HG03039 (cell line): ENCODE data around the gene NFE2L1.
"Not testable (repeated sequence)": the region's sequence is repeated elsewhere in the genome, so short reads cannot be mapped to it uniquely, and the experiment has no call there.

Source experiments
- ATAC-seq: cut with Tn5 transposase; IDR thresholded peaks from one replicate; pipeline ENCODE4 v1.9.1; 2021; ENCODE audit warnings: mild to moderate bottlenecking, moderate library complexity; ENCODE audit not compliant: unreplicated experiment

The NFE2L1 gene

DNA sequence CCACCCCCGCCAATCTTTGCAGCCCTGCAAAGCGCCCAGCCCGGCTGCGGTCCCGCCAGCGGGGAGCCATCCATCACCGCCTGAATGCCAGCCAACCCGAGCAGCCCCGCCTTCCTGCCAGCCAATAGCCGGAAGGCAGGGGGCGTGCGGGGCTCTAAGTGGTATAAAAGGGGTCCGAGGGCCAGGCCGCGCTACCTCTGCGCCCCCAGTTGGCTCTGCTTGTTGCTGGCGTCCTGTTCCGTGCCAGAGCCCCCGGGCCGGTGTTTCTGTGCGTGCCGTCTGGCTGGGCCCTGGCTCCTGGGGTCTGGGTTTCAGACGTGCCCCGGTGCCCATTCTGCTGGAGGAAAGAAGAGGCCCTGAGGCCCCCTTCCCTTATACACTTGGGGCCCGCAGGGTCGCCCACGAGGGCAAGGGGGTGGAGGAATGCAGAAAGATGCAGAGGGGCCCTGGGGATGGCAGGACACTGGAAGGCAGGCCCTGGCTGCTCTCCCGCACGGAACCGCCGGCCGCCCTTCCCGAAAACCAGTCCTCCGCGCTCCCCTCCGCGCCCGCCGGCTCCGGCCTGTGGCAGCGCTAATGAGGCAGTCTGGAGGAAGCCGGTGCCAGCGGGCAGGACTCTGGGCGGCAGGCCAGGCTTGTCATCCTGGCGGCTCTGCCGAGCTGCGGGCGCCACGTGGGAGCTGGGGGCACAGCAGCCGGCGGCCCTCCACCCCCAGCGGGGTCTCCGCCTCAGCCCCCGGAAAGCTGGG is 24.6 kb upstream of the NFE2L1 start:
- no peak for ATAC-seq

DNA sequence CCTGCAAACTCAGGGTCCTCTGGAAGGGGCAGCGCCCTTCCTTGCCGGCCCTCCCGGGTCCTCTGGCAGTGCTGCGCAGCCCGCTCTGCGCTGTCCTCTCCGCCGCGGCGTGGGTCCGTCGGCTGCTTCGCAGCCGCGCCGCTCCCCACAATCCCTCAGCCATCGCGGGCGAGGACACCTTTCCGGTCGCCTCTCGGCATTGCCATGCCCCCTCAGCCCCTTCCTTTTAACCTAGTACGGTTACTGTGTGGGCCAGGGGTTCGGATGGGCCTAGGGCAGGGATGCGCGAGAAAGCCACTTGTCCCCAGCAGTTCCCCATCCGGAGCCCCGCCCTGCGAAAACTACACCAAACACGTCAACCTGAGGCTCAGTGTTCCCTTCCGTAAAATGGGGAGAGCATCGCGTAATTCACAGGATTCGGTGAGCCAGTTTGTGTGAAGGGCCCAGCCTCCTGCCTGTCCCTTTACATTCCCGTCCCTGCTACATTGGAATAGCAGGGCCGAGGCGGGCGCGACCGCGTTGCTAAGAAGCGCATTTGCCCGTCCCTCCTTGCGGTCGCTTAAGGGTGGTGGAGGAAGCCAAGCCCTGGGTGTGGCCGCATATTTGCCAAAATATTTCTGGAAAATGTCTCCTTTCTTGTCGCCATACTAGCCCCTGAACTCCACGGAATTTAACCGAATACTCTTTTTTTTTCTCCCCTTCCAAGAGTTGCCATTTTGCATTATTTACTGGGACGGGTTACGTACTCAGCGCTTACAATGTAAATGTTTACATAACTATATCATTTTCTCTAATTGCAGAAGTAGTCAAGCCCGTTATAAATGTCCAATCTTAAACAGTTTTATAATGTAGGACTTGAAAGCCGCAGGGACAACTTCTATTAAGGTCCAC is 23.8 kb upstream of the NFE2L1 start:
- ATAC-seq: no peak

DNA sequence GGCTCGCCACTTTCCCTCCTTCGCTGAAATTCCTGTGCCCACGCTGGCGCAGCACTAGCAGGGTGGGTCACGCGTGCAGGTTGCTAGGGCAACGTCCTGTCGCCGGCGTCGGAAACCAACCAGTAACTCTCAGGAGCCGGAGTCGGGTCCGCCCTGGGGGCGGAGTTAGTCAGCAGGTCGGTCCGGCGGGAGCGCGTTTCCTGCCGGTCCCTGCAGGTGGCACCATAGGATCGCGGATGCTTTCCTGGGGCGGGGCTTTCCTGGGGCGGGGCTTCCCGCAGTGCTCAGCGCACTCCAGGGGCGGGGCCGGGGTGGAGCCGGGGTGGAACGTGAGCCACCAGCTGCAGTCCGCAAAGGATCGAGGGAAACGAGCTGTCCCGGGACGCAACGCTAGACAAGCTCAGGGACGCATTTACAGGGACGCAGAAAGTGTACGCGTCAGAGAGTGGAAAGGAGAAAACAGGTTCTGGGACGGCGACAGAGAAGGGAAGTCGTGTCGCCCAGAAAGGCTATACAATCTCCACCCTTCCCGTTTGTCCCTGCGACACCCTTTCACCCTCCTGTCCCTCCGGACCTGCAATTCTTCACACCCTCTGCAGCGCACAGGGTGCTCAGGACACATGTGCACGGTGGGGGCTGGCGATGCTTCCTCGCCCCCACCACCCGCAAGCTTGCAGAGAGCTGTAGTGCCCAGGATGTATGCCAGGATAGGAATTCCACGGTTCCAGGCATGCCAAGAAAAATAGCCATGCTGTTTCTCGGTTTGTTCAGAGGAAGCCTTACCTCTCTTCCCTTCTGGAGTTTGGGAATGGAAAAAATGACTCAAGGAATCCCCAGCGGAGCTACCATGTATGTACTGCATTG is 22.9 kb upstream of the NFE2L1 start:
- peak; percentile 75 for ATAC-seq

DNA sequence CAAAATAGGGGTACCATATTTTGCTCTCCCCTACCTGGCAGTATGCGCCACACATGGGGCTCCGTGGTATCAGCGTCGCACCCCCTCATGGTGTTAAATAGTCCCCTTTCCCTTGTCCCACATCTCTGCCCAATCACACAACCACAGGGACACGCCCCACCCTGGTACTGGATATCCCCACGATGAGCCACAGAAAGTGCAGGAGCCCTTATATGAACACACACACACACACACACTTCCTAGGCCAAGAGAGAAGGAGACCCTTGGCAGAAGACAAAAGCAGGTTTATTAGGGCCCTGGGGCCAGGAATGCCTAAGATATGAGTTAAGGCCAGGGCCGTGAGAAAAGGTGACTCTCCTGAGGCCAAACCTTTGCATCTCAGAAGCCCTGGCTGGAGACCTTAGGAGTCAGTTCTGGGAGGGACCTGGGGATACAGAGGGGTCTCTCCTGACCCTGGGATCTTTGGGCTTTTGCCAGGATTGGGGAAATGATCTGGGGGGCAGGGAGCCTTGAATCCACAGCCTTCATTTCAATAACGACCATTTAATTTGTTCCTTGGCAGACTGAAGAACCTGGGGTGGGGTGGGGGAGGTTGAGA is 22.2 kb upstream of the NFE2L1 start:
- no peak for ATAC-seq

DNA sequence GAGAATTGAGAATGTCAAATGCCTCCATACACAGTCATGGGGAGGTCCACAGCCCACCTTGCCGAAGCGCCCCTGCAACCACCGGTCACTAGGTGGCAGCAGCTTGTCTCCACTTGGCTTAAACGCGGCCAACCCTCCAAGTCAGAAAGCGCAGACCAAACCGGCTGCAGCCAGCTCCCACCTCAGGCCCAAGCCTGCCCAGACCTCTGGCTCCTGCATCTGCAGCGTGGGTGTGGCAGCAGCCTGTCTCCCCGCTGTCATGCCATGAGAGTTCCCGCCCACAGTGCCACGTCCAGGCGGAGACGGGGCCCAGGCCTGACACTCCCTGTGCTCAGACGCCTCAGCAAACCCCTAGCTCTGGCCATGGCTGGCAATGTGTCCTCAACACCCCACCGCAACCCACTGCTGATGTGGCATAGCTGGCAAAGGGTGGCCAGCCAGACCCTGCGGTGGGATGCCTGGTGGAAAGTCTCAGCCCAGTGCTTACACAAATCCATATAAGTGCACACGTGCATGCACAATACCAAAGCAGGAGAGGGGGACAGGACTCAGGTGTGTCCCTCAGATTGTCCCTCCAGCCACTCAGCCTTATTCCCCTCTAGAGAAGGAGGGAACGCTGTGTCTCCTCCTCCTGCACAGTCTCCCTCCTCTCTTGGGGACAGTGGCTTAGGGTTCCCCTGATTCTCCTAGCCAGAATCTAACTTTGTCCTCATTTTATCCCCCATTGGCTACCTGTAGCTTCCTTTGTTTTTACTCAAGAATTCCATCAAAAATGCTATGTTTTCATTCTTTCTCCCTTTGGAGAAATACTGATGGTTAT is 21.4 kb upstream of the NFE2L1 start:
- ATAC-seq: no peak

DNA sequence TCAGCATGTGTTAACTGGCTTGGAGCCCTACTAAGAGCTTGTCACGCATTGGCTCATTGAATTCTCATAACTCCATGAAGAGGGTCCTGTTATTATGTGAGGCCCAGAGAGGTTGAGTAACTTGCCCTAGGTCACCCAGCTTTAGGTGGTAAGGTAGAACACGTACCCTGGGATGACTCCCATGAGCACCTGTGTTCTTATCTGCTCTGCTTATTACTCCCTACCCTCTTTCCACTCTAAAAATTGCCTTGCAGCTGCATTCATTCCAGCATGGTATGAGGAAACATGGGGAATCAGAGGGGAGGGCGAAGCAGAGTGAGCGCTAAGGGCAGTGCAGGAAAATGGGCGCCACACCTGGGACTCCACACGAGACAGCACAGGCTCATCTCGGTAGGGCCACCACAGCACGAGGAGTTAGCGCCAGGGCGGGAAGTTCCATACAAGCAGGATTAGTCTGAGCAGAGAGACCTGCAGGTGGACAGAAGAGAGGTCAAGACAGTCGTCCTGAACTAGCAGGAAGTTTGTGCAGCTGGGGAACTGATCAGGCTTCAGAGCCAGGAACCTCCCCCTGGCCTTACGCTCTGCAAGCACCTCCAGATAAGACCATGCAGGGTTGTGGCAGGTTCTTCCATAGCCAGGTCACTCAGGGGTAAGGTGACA is 20.7 kb upstream of the NFE2L1 start:
- no peak for ATAC-seq

DNA sequence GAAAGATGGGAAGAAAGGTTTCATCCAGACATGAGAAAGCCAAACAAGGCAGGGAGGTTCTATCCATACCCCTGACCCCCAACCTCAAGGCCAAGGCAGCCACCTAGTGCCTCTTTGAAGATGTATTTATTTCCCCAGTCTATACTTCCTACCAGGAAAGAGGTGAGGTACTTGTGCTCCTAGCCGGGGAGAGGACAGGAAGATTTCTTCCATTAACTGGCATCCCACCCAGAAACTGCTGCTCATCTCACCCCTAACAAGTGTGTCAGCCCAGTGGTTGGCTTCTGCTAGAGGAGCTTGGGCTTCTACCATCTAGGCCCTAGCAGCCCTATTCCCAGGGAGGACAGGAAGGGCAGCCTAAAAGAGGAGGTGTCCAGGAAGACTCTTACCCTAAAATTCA is 19.4 kb upstream of the NFE2L1 start:
- ATAC-seq: no peak

DNA sequence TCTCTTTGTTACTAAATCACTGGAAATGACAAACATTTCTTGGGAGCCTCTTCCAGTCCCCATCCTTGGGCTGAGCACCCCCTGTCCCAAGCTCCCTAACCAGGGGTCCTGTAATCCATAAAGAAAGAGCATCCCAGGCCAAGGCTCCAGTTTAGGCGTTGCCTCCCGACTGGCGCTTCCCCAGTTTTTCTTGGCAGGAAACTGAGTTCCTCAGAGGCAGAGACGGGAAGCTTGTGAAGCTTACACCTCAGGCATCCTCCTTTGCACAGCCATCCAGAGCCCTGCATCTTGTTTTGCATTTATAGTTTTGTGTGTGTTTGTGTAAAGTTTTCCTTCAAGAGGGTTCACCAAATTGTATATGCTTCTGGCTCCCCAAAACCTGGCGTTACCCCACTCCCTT is 17.6 kb upstream of the NFE2L1 start:
- no peak for ATAC-seq

DNA sequence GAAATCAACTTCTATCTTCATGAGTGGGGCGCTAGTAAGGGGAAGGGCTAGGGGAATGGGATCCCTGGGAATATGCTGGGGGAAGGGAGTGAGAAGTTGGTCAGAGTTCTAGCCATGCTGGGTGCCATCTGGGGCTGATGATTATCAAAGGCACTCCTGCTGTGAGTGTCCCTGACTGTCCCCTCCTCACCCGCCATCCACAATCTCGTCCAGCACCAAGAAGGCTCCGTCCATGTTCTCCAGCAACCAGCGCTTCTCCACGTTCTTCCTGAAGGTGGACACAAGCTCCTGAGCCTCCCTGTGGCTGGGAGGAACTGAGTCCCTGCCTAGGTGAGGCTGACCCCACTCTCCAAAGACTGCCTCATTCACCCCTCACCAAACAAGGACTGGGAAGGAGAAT is 16.2 kb upstream of the NFE2L1 start:
- no peak for ATAC-seq

DNA sequence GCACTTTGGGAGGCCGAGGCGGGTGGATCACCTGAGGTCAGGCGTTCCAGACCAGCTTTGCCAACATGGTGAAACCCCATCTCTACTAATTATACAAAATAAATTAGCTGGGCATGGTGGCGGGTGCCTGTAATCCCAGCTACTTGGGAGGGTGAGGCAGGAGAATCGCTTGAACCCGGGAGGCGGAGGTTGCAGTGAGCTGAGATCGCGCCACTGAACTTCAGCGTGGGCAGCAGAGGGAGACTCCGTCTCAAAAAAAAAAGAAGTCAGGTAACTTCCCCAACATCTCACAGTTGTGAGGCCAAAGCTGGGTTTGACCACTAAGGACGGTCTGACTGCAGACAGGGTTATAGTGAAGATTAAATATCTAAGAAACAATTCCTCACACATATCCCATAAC is 13.4 kb upstream of the NFE2L1 start:
- not testable (repeated sequence) for ATAC-seq

DNA sequence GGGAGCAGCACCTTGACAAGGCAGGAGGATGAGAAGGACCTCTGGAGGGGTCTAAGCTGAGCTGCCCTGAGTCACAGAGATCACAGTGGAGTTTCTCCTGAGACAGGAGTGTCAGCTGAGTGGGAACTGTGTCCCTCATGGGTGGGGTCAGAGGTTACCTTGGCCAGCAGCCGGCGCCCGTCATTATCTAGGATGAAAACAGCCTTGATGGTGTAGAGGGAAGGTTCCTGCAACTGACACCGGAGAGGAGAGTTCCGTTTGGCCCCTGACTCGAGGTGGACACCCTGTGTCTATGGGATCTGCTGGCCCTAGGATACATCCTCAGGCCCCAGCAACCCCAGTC is 11.5 kb upstream of the NFE2L1 start:
- no peak for ATAC-seq

DNA sequence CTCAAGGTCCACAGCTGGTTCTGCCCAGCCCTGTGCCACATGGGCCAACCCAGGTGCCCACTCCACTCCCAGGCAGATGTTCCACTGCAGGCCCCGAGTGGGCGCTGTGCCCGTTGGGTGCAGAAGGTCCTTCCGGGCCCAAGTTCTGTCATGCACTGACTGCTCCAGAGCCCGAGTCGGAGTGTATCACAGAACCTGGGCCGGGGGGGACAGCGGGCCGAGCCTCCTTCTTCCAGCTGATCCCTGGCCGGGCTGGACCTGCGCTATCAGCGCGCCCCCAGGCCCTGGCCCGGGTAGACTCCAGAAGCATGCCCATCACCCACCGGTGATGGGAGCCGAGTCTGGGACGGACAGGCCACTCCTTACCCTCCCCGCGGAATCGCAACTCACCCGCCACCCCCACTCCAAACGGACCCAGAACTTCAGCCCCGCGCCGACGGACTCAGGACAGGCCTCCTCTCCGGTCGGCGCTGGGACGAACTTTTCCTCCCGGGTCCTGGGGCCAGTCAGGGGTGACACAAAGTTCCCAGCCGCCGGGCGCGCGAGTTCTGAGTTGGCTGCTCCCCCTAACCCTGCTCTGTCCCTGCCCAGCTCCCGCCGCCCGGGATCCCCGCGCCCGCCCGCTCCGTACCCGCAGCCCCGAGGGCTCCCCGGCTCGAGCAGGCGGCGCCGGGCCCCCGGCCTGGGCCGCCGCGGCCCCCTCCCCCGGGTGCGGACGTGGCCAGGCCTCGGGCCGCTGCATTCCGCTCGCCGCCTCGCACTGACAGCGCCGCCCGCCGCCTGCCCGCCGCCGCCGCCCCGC is 10.9 kb upstream of the NFE2L1 start, which contains the start of gene COPZ2:
Gene COPZ2 (minus strand): TSS at position 762 of the 802 bp plus-strand sequence. CDS start 20 bp downstream, at position 742.
- peak; percentile 52 for ATAC-seq

DNA sequence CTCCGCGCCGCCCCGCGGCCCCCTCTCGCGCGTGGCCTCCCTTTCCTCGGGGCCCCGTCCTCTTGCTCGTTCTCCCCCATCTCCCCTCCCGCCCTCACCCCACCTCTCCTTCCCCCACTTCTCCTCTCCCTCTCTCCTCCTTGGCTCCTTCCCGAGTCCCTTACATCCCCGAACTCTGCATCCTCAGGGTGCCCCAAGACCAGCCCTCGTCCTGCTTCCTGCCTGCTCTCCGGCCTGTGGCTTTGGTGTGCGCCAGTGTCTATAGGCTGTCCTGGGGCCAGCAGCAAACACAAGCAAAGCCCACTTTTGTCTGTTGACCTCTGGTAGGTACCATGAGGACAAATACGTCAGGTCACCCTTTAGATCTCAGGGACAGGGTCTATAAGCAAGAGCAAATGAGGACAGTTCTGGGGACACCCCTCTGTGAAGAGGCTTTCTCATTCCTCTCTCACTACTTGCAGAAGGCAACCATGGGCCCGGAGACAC is 10.3 kb upstream of the NFE2L1 start:
- ATAC-seq: no peak

DNA sequence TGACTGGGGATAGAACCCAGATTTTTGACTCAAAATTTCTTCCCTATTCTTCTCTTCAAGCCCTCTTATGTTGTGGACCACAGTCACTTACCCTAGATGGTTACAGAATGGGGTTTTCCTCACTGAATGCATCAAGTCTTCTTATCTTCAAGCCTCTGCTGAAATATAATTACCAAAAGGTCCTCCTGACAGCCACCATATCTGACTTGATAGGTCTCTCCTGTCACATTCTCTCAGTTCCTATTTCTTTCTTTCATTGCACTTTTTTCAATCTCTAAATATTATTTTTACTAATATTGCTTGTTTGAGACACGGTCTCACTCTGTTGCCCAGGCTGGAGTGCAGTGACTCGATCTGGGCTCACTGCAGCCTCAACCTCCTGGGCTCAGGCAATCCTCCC is 9.5 kb upstream of the NFE2L1 start:
- no peak for ATAC-seq

DNA sequence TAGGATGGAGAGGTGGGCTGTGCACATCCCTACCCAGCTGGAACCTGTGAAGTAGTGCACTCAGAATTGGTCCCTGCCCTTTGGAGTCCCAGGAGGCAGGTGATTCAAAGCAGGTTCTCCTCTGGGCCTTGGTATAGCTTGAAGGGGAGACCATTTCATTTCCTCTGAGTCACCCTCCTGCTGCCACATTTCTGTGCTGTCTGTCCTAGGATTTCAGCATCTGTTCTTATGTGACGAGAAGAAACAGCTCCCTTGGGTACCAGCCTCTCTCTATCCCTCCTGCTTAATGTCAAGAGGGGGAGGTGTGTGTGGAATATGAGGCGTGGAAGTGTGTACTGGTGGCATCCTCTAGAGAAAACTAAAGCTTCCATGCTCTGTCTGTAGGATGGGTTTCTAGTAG is 5.0 kb upstream of the NFE2L1 start:
- no peak for ATAC-seq

DNA sequence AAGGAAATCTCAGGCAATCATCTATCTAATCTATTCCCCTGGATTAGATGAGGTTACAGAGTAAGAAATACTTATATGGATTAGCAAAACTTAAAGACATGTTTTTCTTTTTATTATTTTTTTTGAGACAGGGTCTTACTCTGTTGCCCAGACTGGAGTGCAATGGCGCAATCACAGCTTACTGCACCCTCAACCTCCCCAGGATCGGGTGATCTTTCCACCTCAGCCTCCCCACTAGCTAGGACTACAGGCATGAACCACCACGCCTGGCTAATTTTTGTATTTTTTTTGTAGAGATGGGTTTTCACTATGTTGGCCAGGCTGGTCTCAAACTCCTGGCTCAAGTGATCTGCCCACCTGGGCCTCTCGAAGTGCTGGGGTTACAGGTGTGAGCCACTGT is 3.3 kb upstream of the NFE2L1 start:
- no peak for ATAC-seq

DNA sequence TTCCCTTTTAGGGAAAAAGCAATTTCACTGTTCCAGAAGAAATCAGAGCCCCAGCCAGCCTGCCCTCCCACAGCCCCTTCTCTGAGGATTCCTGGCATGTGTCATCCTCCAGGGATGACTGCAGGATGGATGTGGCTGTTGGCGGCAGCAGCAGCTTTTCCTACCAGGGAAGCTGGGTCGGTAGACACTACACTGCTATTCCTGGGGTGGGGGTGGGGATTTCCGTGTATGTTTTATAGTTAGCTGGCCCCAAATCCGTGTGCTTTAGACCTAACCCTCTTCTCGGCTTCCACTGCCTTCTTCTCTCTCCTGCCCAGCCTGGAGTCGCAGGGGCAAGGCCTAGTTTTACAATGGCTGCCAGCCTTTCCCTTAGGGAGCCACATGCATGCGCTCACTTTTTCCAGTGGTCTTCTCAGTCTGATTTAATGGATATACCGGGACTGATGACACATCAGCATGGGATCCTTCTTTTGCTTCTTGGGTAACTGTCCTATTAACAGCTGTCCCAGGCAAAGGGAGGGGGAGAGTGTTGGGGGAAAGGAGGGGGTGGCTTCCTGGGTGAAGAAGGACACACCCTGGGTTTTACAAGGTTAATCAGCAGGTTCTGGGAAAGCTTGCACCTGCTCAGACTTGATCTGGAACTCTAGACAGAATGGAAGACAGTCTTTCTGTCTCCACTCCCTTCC is 2.7 kb upstream of the NFE2L1 start:
- ATAC-seq: no peak

DNA sequence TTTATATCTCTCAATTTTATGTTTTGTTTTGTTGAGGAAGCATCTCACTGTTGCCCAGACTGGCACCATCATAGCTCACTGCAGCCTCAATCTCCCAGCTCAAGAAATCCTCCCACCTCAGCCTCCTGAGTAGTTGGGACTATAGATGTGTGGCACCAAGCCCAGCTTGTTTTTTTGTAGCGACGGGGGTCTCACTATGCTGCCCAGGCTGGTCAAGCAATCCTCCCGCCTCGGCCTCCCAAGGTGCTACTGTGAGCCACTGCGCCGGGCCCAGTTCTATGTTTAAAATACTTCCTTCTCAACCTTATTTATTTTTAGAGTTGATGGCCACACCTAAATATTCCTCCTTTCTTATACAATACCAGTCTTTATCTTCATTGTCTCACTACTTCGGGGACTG is 1.9 kb upstream of the NFE2L1 start:
- no peak for ATAC-seq
